ENCODE measurements around the gene GGT6.

Gene GGT6

DNA sequence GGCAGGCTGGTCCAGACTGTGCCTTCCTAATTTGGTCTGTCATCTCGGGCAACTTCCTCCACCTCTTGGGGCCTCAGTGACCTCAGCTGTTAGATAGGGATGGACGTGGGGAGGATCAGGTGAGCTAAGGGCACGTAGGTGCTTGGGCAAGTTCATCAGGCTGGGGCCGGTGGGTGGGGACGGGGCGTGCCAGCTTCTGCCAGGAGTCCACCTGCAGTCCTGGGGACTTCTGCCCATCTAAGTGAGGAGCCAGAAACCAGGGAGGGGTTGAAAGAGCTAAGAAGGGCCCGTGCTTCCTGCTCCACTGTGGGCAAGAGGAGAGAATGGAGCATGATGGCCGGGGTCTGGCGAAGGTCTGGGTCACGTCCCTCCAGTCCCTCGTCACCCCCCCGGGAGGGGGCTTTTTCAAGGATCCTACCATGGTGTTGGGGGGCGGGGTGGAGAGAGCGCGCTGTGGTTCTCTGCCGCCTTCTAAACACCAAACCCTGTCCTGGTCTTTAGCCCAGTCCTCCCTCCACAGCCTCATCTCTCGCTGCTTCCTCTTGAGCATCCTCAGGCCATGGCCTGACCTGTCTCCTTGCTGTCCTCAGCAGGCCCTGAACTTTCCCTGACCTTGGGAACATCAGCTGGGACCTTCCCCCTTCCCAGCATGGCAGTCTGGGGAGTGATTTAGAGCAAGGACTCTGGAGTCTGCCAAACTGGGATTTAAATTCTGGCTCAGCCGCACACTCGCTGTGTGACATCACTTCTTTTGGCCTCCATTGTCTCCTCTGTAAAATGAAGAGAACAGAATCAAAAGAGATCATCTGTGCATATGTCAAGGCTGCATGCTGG, 40.1 kb downstream of the GGT6 start:
- FAIRE-seq = no peak

- FAIRE-seq = no peak
Measured at GRCh38 chr17:4519361-4519788, 41.0 kb downstream of the GGT6 start.

- no peak for FAIRE-seq
Measured at GRCh38 chr17:4518901-4519300, 41.5 kb downstream of the GGT6 start.

DNA sequence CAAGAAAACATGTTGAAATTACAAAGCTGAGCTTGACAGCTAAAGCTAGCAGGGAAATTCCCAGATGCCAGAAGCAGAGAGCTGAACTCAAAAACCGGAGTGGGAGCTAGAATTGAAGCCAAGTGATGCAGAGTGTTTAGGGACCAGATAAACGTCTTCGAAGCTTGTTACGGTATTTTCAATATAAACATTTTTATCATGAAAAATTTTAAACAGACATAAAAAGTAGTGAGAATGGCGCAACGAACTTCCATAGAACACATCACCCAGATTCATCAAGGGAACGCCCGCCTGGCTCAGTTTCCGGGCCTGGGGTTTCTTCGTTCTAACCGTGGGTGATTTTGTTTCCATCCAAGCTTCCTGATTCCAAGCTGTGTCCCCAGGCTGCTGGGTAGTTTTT, 43.6 kb downstream of the GGT6 start:
- FAIRE-seq = no peak

- FAIRE-seq = no peak
Measured at GRCh38 chr17:4515501-4515900, 44.9 kb downstream of the GGT6 start.

DNA sequence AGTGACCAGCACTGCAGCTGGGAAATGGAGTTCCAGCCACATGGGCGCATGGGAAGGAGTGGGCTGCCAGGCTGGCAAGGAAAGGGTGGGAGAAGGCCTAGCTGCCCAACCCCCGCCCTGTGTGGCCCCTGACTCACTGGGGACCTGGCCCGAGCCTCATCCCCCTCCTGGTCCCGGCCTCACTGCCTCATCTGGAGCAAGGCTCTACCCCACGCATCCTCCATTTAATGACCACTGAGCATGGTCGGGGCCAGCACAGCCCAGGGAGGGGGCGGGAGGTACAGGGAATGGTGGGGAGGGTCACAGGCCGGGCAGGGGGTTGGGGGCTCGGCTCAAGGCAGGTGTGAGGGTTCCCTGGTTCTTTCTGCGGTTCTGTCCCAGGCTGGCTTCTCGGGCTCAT, 45.6 kb downstream of the GGT6 start:
- FAIRE-seq = no peak

DNA sequence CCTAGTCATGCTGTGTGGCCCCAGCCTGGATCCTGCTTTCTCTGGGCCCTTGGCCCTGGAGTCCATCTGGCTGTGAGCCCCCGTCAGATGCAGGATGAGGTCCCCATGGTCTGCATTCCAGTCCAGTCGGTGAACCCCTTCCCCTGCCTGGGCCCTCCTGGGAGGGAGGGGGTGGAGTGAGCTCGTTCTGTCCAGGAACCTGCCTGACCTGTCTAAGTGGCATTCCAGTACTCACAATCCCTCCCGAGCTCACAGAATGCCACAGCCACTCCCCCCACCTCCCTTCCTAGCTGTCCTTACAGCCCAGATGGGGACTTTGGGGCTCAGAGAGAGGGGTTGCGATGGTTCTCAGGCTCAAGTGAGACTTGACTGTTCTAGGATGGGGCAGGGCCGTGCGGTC, 46.2 kb downstream of the GGT6 start:
- no peak for FAIRE-seq

DNA sequence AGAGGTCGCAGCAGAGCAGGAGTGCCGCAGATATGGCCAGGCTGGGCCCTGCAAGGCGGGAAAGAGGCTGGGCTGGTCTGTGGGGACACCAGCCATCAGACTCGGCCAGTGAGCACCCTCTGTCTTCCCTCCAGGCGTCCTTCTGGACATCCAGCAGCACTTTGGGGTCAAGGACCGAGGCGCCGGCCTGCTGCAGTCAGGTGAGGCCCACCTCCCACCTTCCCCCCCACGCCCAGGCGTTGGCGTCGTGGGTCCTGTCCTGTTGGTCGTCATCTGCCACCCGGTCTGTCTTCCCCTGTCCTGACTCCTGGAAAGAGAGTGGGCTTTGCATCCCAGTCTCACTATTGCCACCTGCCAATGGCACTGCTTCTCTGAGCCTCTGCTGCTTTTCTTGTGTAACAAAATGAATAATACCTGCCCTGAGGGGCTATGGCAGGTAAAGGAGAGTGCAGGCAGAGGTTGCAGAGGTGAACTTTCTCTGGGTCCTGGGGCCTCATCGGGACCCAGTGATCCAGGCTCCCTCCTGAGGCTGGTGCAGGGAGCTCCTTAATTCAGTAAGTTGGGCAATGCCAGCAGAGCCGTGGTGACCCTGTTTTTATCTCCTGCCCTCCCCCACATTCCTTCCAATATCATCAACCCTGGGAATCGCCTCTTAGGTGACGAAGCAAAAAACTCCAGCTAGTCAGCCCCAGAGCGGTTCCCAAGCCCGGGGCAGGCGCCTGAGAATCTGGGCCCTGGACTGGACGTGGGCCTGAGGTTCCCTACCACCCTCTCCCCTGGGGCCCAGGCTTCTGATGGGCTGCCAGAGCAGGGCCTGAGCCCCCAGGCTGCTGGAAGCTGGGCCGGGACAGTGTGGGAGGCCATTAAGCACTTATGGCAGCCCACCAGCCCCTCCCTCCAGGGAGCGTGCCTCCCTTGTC, 47.0 kb downstream of the GGT6 start:
- FAIRE-seq = no peak

DNA sequence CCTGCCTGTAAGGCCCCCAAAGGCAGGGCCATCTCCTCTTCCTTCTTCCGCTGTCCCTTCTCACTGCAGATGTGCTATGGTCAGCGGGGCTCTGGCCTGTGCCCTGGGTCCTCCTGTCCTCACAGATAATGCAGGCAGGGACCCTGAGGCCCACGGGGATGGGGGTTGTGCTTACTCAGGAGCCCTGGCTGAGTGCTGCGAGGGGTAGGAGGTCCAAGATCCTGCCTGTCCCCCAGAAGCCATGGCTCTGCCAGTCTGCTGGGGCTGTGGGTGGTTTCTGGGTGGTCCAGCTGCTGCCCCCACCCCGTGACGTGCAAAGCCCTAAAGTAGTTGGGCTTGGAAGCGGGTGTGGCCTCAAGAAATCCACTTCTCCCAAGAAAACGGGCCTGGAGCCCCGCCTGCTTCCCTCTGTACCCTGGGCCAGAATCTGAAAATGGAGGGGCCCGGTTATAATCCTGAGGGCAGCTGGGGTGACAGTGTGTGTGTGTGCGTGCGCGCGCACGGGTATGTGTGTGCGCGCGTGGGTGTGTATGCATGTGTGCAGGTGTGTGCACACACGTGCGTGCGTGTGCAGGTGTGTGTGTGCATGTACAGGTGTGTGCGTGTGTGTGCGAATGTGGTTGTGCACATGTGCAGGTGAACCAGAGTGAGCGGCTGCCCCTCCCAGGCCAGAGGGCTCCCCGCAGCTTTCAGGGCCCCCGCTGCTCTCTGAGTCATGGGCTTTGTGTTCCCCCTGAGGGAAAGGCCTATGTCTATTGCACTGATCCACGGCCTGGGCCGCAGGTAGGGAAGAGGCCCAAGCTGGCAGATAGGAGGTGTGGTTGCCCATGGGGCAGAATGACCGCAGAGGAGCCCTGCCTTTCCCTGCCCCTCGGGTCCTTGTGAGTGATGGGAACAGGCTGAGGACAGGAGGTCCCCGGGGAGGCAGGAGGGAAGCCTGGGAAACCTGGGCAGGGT, 47.9 kb downstream of the GGT6 start:
- FAIRE-seq = no peak

DNA sequence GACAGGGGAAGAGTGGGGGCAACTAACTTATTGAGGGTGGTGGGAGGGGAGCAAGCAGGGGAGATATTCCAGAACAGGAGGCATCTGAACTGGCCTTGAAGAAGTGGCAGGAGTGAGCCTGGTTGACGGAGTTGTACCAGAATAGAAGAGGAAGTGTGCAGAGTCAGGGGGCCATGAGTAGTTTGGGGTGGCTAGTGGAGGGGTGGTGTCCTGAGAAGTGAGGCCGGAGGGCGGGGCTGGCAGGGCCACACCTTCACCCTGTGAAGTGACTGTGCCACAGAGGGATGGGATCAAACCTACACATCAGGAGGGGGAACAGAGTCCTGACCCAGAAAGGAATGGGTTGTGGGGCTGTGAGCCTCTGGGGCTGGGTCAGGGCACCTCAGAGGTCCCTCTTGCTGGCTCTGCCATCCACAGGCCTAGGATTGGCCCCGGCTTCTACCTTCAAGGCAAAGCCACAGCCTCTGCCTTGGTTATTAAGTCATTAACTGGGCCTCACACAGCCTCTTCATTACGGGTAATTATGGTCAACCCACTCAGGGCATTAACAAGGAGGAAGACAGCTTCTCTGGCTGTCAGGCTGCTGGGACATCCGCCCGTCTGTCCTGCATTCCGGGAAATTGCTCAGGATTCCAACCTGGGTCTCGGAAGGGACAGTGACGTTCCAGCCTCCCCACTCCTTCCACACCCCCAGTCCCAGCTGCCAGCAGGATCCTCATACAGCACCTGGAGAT, 49.0 kb downstream of the GGT6 start:
- no peak for FAIRE-seq

- FAIRE-seq = no peak
Measured at GRCh38 chr17:4510618-4510941, 49.8 kb downstream of the GGT6 start.

- no peak for FAIRE-seq
Measured at GRCh38 chr17:4509923-4510617, 50.3 kb downstream of the GGT6 start.

DNA sequence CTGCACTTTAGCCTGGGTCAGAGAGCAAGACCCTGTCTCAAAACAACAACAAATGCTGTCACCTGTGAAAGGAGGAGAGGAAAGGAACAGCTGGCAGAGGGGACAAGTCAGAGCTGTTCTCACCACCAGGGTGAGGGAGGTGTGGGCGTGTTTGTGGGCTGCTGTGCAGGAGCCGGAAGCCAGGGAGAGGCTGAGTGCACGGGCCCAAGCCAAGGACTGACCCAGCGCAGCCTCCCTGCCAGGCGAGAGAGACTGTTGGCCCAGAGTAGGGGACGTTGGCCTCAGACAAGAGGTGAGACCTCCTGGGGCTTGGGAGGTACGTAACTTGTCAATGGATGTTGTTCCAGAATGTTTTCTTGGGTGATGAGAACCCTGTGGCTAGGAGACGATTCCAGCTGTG, 51.0 kb downstream of the GGT6 start:
- no peak for FAIRE-seq

GRCh38 chr17:4508207-4508606, 52.2 kb downstream of the GGT6 start:
- FAIRE-seq = no peak

DNA sequence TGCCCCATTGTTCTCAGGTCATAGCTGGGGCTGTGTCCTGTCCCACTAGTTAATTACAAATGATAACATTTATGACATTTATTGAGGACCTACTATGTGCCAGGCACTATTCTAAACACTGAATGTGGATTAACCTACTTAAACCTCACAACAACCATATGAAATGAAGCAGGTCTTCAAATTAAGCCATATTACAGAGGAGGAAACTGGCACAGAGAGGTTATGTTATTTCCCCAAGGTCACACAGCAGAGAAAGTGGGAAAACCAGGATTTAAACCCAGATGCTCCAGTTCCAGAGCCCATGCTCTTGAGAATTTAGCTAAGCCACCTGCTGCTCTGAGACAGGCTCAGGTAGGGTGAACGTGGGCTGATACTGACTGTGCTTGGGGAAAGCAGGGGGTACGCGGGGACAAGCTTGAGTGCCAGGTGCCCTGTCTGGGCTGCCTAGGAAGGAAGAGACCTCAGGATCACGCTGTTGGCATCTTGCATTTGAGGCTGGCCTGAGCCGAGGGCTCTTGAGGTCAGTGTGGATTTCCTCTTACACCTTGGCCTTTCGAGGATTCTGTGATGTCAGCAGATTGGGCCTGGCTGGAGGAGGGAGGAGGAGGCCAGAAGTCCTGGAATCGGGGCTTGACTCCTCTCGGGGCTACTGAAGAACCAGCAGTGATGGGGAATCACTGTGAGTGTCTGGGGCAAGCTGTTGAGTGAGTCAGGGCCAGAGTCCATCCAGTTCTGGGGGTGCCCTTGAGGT, 52.8 kb downstream of the GGT6 start:
- FAIRE-seq = no peak

Data from endometrium (tissue), 2 donors.